ENCODE measurements around the gene VEPH1. TPM values are rescaled to one million over a fixed set of nuclear protein-coding genes. Genes with fewer than 3 reads are reported as not detected.

Gene VEPH1
- polyA plus RNA-seq, 1 of the 3 experiments (the other 2 are of a cell fraction): 6.0 TPM

DNA sequence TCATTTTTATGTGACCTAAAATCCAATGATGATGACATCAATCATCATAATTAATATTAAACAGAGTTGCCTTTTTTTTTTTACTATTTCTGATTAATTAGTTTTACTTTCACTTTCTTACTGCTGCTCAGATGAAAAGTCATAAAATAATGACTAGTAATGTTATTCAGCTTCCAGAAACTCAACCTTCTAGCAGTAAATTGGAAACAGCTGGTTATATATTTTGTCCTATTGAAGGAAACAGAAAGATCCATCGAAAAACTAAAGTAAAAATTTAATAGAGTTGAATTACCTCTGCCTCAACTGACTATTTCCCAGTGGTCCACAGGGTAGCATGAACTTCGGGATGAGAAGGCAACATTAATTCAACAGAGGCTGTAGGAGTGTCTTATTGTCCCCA lies 173.7 kb downstream of the VEPH1 start:
- CTCF ChIA-PET: no interaction called here
- H3K79me2 ChIP-seq (ENCODE audit: insufficient read depth): no peaks in the 10 kb centered on the region
- H3K27me3 ChIP-seq (ENCODE audit: insufficient read depth): no peaks in the 10 kb centered on the region
- peaks cover 0 to 6% of the 10 kb centered on the region in 2 experiments for H3K36me3 ChIP-seq (replicated peaks in 1 of 2; ENCODE audit: control insufficient read depth in 1 of 2, insufficient read depth in 2 of 2, low read length in 1 of 2)
- no peaks in the 10 kb centered on the region for H3K9me2 ChIP-seq
- peaks cover 0 to 18% of the 10 kb centered on the region in 2 experiments for H3K4me1 ChIP-seq (ENCODE audit: control insufficient read depth in 1 of 2, insufficient read depth in 2 of 2, low read depth in 1 of 2, low read length in 1 of 2)
- H3K9me3 ChIP-seq: peaks cover 6% of the 10 kb centered on the region; the same call in 1 of the 2 replicates
- no peak overlapping the region for H3K9ac ChIP-seq
- H3K4me2 ChIP-seq: peak overlapping the region; percentile 38; the same call in 1 of the 2 replicates
- no peak overlapping the region for H3K4me3 ChIP-seq (ENCODE audit: low read depth in 2 of 2, low read length in 1 of 2)
- no peak for DNase-seq
- no peaks in the 10 kb centered on the region for H4K20me1 ChIP-seq (ENCODE audit: insufficient read depth)
- H3F3A ChIP-seq (replicated peaks; ENCODE audit: insufficient read depth): peaks cover 14% of the 10 kb centered on the region
- peak overlapping the region; percentile 34 to 36; a peak in 2 of 4 replicates for H3K27ac ChIP-seq (ENCODE audit: low read depth in 2 of 2, low read length in 1 of 2)
- POLR2A ChIA-PET: no interaction called here
- no peak for TF ChIP-seq FOXJ3 (CRISPR knock-in tag; IDR thresholded peaks at IDR 0.05)
- peak; percentile 66 for TF ChIP-seq TCF12 (IDR thresholded peaks at IDR 0.05)
- WGBS (ENCODE audit: low lambda C conversion rate): 54% methylated on average over 2 of the region's 2 CpGs
- H2AFZ ChIP-seq (ENCODE audit: low read depth): no peak overlapping the region; the same call in 1 of the 2 replicates

- Histone ChIP-seq H4K20me1 (ENCODE audit: insufficient read depth) (no peaks in the 10 kb centered on the region), H3K36me3 (replicated peaks in 1 of 2; ENCODE audit: control insufficient read depth in 1 of 2, insufficient read depth in 2 of 2, low read length in 1 of 2) (peaks cover 0 to 6% of the 10 kb centered on the region in 2 experiments), H3K4me3 (ENCODE audit: low read depth in 2 of 2, low read length in 1 of 2) (no peak overlapping the region), H3K9ac (no peak overlapping the region), H3K27me3 (ENCODE audit: insufficient read depth) (no peaks in the 10 kb centered on the region), H2AFZ (ENCODE audit: low read depth) (no peak overlapping the region), H3K9me3 (peaks cover 6% of the 10 kb centered on the region; the same call in 1 of the 2 replicates), H3K4me1 (ENCODE audit: control insufficient read depth in 1 of 2, insufficient read depth in 2 of 2, low read depth in 1 of 2, low read length in 1 of 2) (peaks cover 0 to 6% of the 10 kb centered on the region in 2 experiments; a peak in 3 of 4 replicates), H3F3A (replicated peaks; ENCODE audit: insufficient read depth) (no peaks in the 10 kb centered on the region), H3K4me2 (no peak overlapping the region), H3K79me2 (ENCODE audit: insufficient read depth) (no peaks in the 10 kb centered on the region), H3K9me2 (no peaks in the 10 kb centered on the region), H3K27ac (ENCODE audit: low read depth in 2 of 2, low read length in 1 of 2) (no peak overlapping the region)
- no peak for DNase-seq
- WGBS (ENCODE audit: low lambda C conversion rate): 89% methylated on average over 3 of the region's 3 CpGs
- ChIA-PET POLR2A (no interaction called here), CTCF (no interaction called here)
- TF ChIP-seq NFIC (IDR thresholded peaks at IDR 0.05; ENCODE audit: borderline replicate concordance) (no peak), SMC3 (IDR thresholded peaks at IDR 0.05; ENCODE audit: low read depth, low read length) (no peak), MAX (IDR thresholded peaks at IDR 0.05; ENCODE audit: low read depth) (no peak), IRF3 (IDR thresholded peaks at IDR 0.05; ENCODE audit: low read depth, low read length) (no peak), GABPA (IDR thresholded peaks at IDR 0.05; ENCODE audit: low read depth) (no peak), ELF1 (IDR thresholded peaks at IDR 0.05) (no peak), POLR2AphosphoS5 (IDR thresholded peaks at IDR 0.05; ENCODE audit: low read depth, low read length) (no peak)
Observed at GRCh38 chr3:157327837-157328236, 175.4 kb downstream of the VEPH1 start.

DNA sequence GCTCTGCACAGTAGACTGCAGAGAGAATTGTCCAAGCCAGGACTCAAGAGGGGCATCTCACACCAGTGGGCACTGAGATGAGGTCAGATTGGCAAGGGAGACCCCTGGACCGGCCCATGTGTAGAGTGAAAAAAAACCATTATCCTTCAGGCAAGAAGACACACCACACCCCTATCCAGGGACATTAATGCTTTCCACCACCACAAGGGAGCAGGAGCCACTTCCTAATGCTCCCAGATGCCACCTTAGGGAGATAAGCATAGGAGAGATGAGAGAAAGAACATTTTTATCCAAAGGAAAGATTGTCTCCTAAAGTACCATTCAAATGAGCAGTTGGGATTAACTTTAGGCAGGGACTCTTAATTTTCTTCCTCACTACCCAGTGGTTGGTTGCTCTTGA lies 176.2 kb downstream of the VEPH1 start:
- Histone ChIP-seq H3K36me3 (replicated peaks in 1 of 2; ENCODE audit: control insufficient read depth in 1 of 2, insufficient read depth in 2 of 2, low read length in 1 of 2) (peaks cover 0 to 6% of the 10 kb centered on the region in 2 experiments), H3F3A (replicated peaks; ENCODE audit: insufficient read depth) (no peaks in the 10 kb centered on the region), H3K79me2 (ENCODE audit: insufficient read depth) (no peaks in the 10 kb centered on the region), H4K20me1 (ENCODE audit: insufficient read depth) (no peaks in the 10 kb centered on the region), H3K9me3 (peaks cover 6% of the 10 kb centered on the region; the same call in 1 of the 2 replicates), H3K4me1 (ENCODE audit: control insufficient read depth in 1 of 2, insufficient read depth in 2 of 2, low read depth in 1 of 2, low read length in 1 of 2) (peaks cover 0 to 6% of the 10 kb centered on the region in 2 experiments; a peak in 3 of 4 replicates), H3K27me3 (ENCODE audit: insufficient read depth) (no peaks in the 10 kb centered on the region), H2AFZ (ENCODE audit: low read depth) (no peak overlapping the region), H3K27ac (ENCODE audit: low read depth in 2 of 2, low read length in 1 of 2) (no peak overlapping the region), H3K4me2 (no peak overlapping the region), H3K9ac (no peak overlapping the region), H3K4me3 (ENCODE audit: low read depth in 2 of 2, low read length in 1 of 2) (no peak overlapping the region), H3K9me2 (no peaks in the 10 kb centered on the region)
- no peak for DNase-seq
- POLR2A ChIA-PET: no interaction called here
- CTCF ChIA-PET: no interaction called here
- 86% methylated on average over 1 of the region's 1 CpG for WGBS (ENCODE audit: low lambda C conversion rate)
- no peak for TF ChIP-seq NRF1 (IDR thresholded peaks at IDR 0.05; ENCODE audit: low read depth, low read length)
- TF ChIP-seq ELF1 (IDR thresholded peaks at IDR 0.05): no peak
- no peak for TF ChIP-seq FOXJ3 (CRISPR knock-in tag; IDR thresholded peaks at IDR 0.05)
- TF ChIP-seq CHD2 (IDR thresholded peaks at IDR 0.05; ENCODE audit: low read length, partially characterized antibody): no peak
- TF ChIP-seq IRF3 (IDR thresholded peaks at IDR 0.05; ENCODE audit: low read depth, low read length): no peak
- TF ChIP-seq, protein P1, sequence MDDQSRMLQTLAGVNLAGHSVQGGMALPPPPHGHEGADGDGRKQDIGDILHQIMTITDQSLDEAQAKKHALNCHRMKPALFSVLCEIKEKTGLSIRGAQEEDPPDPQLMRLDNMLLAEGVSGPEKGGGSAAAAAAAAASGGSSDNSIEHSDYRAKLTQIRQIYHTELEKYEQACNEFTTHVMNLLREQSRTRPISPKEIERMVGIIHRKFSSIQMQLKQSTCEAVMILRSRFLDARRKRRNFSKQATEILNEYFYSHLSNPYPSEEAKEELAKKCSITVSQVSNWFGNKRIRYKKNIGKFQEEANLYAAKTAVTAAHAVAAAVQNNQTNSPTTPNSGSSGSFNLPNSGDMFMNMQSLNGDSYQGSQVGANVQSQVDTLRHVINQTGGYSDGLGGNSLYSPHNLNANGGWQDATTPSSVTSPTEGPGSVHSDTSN (IDR thresholded peaks at IDR 0.05): no peak
- no peak for TF ChIP-seq SMC3 (IDR thresholded peaks at IDR 0.05; ENCODE audit: low read depth, low read length)
- no peak for TF ChIP-seq MAX (IDR thresholded peaks at IDR 0.05; ENCODE audit: low read depth)
- TF ChIP-seq REST (IDR thresholded peaks at IDR 0.05; ENCODE audit: low read depth, low read length): no peak
- no peak for TF ChIP-seq RFX5 (IDR thresholded peaks at IDR 0.05; ENCODE audit: low read length)

All from SK-N-SH (cell line).